Mesothelial cell of epicardium (in vitro differentiated cells): ENCODE data around the gene NDST3. TPM values are rescaled to one million over a fixed set of nuclear protein-coding genes. Genes with fewer than 3 reads are reported as not detected.

ENCODE experiments used
- DNase-seq, 2 experiments: peaks; one replicate each; pipeline ENCODE4 v3.0.0; 2021; ENCODE audit warnings: low spot score in 2 of 2; ENCODE audit not compliant: unreplicated experiment in 2 of 2
- H3K27ac Mint-ChIP-seq: 2 replicates; pipeline ENCODE4 v1.8.0; 2021; ENCODE audit warnings: mixed read lengths
- H3K27me3 Mint-ChIP-seq: 2 replicates; pipeline ENCODE4 v1.8.0; 2021; ENCODE audit warnings: low read depth, mixed read lengths
- H3K36me3 Mint-ChIP-seq: 2 replicates; pipeline ENCODE4 v1.8.0; 2021; ENCODE audit warnings: mixed read lengths
- H3K4me1 Mint-ChIP-seq: 2 replicates; pipeline ENCODE4 v1.8.0; 2021; ENCODE audit warnings: mixed read lengths
- H3K4me3 Mint-ChIP-seq: 2 replicates; pipeline ENCODE4 v1.8.0; 2021; ENCODE audit warnings: mild to moderate bottlenecking, moderate library complexity, mixed read lengths
- H3K9me3 Mint-ChIP-seq: 2 replicates; pipeline ENCODE4 v1.8.0; 2021; ENCODE audit warnings: mixed read lengths
- CTCF ChIP-seq: fragments of 200-600 bp; sonication (generic); IDR thresholded peaks from one replicate; pipeline ENCODE4 v1.5.0; 2021; ENCODE audit warnings: antibody characterized with exemption; ENCODE audit not compliant: unreplicated experiment
- total RNA-seq: library from RNA; stranded (reverse); gene quantifications from 3 replicates; pipeline ENCODE4 v1.2.1, GENCODE V29; 2021

NDST3 gene
- total RNA-seq, 1 donor from 2014 or later = 5.1 TPM

GRCh38 chr4:118114720-118115119 lies 80.4 kb downstream of the NDST3 start:
- no peaks in the 10 kb centered on the region for H3K27me3 Mint-ChIP-seq
- H3K4me1 Mint-ChIP-seq = peaks cover 15% of the 10 kb centered on the region
- no peak overlapping the region for H3K27ac Mint-ChIP-seq
- no peaks in the 10 kb centered on the region for H3K36me3 Mint-ChIP-seq
- no peak for TF ChIP-seq CTCF
- H3K9me3 Mint-ChIP-seq = peaks cover 8% of the 10 kb centered on the region
- no peak for DNase-seq
- H3K4me3 Mint-ChIP-seq = no peak overlapping the region

- no peak for DNase-seq
- Mint-ChIP-seq H3K36me3 (no peaks in the 10 kb centered on the region), H3K9me3 (no peaks in the 10 kb centered on the region), H3K27me3 (no peaks in the 10 kb centered on the region), H3K27ac (no peak overlapping the region), H3K4me3 (no peak overlapping the region), H3K4me1 (no peaks in the 10 kb centered on the region)
- TF ChIP-seq CTCF = no peak
Observed at GRCh38 chr4:118120120-118120760, 86.0 kb downstream of the NDST3 start.

- peaks cover 14% of the 10 kb centered on the region for H3K36me3 Mint-ChIP-seq
- H3K4me1 Mint-ChIP-seq = no peaks in the 10 kb centered on the region
- no peak for TF ChIP-seq CTCF
- no peak for DNase-seq
- H3K9me3 Mint-ChIP-seq = peaks cover 37% of the 10 kb centered on the region
- H3K27ac Mint-ChIP-seq = no peak overlapping the region
- no peaks in the 10 kb centered on the region for H3K27me3 Mint-ChIP-seq
- no peak overlapping the region for H3K4me3 Mint-ChIP-seq
Observed at GRCh38 chr4:118124997-118125396, 90.7 kb downstream of the NDST3 start.

GRCh38 chr4:118139241-118139640 lies 105.0 kb downstream of the NDST3 start:
- H3K27me3 Mint-ChIP-seq = no peaks in the 10 kb centered on the region
- no peak for TF ChIP-seq CTCF
- no peak for DNase-seq
- H3K4me3 Mint-ChIP-seq = no peak overlapping the region
- H3K27ac Mint-ChIP-seq = no peak overlapping the region
- H3K36me3 Mint-ChIP-seq = no peaks in the 10 kb centered on the region
- H3K9me3 Mint-ChIP-seq = no peaks in the 10 kb centered on the region
- H3K4me1 Mint-ChIP-seq = no peaks in the 10 kb centered on the region

- H3K9me3 Mint-ChIP-seq = no peaks in the 10 kb centered on the region
- H3K4me1 Mint-ChIP-seq = peaks cover 4% of the 10 kb centered on the region
- no peaks in the 10 kb centered on the region for H3K36me3 Mint-ChIP-seq
- H3K27ac Mint-ChIP-seq = no peak overlapping the region
- no peak for TF ChIP-seq CTCF
- no peak for DNase-seq
- H3K4me3 Mint-ChIP-seq = no peak overlapping the region
- H3K27me3 Mint-ChIP-seq = no peaks in the 10 kb centered on the region
Observed at GRCh38 chr4:118141240-118141639, 107.0 kb downstream of the NDST3 start.

- peaks cover 10% of the 10 kb centered on the region for H3K9me3 Mint-ChIP-seq
- no peak overlapping the region for H3K4me3 Mint-ChIP-seq
- TF ChIP-seq CTCF = no peak
- peaks cover 5% of the 10 kb centered on the region for H3K36me3 Mint-ChIP-seq
- H3K4me1 Mint-ChIP-seq = no peaks in the 10 kb centered on the region
- no peaks in the 10 kb centered on the region for H3K27me3 Mint-ChIP-seq
- H3K27ac Mint-ChIP-seq = no peak overlapping the region
- DNase-seq = no peak
Observed at GRCh38 chr4:118154649-118155048, 120.4 kb downstream of the NDST3 start.
